Left hindlimb (tissue), 1 donor: Measurements from ENCODE around the gene GSK3B.
"Not testable (repeated sequence)": the region's sequence is repeated elsewhere in the genome, so short reads cannot be mapped to it uniquely, and the experiment has no call there.

Experiments used
- DNase-seq: peaks from one replicate; pipeline ENCODE4 v3.0.0-alpha.2; 2018

GSK3B gene

DNA sequence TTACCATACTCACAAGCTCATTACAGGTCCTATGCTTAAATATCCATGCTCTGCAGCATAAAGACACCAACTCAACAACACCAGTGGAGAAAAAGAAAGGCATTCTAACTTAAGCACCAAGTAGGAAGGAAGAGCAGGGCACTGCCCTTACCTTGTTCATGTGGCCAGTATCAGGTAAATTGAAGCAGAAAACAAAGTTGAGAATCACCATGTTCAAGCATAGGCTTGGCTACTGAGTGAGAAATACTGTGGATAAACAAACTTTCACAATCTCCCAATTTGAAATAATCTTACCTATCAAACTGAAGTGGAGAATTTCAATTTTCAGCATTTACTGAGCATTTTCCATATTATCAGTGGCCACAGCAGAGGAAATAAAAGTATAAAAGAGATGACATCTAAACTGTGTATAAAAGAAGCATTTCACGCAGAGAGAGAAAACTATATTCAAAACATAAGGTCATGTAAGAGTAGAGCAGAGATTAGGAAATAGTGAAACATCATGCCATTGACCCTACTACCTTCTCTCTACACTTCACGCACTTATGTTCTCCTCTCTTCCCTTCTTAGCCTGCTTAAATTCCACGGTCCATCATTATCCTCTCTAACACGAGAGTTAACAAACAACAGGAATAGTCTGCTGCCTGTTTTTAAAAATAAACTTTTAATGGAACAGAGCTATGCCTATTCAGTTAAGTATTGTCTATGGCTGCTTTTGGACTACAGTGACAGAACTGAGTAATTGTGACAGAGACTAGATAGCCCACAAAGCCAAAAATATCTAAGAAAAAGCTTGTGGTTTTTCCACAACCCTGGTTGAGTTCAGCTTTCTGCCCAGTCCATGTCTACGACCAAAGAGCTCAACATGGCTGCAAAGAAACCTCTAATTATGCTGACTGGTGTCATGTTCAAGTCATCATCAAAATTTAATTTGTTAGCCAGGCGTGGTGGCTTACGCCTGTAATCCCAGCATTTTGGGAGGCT lies 169.8 kb downstream of the GSK3B start:
- no peak for DNase-seq

DNA sequence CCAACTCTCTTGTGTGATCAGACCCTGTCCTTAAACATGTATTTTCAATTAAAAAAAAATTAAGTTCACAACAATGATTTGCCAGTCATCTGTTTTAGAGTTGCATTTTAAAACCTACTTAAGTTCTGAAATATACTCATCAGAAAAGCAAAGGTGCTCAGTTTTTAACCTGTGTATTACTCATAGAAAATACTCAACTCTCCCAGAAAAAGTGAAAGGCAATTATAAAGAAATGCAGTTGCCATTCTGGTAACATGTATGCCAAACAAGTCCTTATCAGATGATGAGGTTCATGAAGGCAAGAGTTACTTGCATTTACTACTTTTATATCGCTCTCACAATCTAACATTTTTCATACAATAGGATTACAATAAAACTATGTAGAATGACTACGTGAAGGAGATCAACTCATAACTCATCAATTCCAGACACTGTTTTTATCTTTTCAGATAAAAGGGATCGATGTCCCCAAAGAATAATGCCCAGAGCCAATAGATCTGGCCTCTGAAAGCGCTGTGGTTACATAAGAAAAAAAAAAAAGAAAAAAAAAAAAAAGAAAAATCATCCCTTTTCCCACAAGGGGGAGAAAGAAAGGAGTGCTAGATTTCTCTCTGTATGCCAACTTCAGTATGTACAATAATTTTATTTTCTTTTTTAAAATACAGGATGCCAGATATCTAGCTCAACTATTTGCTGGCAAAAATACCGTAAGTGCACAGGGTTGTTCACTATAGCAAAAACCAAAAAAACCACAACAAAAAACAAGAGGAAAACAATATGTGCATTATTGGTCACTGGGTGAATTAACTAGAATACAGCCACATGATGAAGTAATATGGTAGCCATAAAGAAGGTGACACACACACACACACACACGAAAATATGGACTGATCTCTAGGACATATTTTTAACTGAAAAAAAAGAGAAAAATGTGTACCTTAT lies 175.0 kb downstream of the GSK3B start:
- no peak for DNase-seq

DNA sequence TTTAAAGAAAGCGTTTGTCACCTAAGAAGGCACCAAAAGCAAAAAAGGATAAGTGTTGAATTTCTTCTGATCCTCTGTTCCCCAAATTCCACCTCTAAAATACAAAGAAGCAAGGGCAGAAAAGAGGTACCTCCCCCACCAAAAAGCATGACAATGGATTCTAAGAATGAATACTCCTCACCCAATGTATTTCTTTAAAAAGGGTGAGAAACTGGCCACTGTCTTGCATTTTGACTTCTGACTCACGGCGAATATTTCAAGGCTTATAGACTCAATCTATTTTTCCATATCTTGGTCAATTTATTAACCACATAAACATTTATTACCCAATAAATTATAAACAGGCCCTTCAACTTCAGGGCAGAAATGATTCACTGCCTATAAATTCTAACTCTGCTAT lies 181.2 kb downstream of the GSK3B start:
- DNase-seq: no peak

DNA sequence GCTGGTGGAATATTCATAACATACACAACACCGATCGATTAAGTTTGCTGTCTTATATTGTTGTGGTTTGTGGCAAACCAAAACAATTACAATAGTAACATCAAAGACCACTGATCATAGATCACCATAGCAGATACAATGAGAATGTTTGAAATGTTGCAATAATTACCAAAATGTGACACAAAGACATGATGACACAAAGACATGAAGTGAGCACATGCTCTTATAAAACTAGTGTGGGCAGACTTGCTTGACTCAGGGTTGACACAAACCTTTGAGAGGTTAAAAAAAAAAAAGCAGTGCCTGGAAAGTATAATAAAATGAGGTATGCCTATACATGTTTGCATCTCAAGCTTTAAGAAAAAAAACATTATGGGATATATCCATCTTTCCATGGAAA lies 182.0 kb downstream of the GSK3B start:
- no peak for DNase-seq

DNA sequence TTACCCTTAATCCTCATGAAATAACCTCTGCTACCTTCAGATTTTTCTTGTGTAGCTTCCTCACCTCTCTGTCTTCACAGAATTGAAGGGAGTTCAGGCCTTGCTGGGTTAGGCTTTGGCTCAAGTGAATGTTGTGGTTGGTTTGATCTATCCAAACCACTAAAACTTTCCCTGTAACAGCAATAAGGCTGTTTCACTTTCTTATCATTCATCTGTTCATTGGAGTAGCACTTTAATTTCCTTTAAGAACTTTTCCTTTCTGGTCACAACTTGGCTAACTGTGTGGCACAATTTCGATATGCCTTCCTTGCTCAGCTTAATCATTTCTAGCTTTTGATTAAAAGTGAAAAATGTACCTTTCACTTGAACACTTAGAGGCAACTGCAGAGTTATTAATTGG lies 182.5 kb downstream of the GSK3B start:
- DNase-seq: no peak

DNA sequence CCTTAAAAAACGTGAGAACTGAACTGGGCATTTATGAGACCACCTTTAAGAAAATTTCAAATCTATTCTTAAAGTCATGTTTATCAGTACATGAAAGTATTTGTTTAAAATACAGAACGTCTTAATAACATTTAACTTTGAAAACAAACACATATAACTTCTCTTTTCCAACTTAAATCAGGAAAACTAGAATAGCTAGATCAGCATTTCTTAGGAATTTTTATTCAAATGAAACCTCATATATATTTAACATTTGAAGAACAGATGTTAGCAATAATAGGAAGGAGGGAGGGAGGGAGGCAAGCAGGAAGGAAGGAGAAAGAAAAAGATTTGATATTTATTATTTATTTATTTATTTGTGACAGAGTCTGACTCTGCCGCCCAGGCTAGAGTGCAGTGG lies 192.2 kb downstream of the GSK3B start:
- no peak for DNase-seq

DNA sequence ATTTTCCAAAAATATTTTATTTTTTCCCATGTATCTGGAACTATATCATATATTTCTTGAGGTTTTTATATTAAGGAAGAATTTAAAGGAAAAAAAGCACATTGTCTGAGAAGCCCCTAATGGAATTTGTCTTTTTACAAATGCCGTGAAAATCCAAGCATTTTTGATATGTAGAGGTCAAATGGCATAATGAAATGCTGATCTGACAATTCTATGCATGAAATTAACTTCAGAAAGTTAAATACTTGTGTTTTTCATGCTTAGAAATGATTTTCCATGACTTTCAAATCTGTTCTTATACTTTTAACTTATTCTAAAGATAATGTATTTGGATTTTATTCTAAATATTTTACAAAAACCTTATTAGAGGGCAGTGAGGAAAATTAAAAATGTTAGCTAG lies 193.1 kb downstream of the GSK3B start:
- no peak for DNase-seq

DNA sequence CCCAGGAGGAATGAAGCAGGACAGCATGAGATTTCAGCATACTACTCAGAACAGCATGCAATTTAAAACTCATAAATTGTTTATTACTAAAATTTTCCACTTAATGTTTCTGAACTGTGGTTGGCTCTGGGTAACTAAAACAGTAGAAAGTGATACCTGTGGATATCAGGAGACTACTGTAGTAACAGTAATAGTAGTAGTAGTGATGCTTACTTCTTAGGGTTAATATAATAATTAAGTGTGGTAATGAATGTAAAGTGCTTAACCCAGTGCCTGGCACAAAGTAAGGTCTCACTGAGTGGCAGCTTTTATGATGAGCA lies 195.1 kb downstream of the GSK3B start:
- DNase-seq: no peak

DNA sequence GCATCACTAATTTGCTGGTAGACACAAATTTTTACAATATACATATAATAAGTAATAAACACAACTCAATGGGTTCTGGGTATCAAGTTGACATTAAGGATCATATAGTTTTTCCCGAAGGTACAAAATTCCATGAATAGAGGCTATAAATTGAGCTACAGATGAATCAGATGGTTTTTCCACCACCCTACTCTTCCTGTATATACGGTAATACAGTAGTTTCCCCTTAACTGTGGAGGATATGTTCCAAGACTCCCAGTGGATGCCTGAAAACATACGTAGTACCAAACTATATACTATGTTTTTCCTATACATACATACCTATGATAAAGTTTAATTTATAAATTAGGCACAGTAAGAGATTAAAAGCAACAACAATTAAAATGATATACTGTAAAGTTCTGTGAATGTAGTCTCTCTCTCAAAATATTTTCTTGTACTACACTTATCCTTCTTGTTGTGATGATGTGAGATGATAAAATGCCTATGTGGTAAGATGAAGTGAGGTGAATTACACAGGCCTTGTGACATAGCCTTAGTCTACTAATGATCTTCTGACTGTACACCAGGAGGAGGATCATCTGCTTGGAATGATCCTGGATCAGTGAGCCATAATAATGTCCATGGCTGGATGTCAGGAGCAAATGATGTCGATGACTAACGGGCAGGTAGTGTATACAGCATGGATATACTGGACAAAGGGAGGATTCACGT lies 195.6 kb downstream of the GSK3B start:
- DNase-seq: no peak

DNA sequence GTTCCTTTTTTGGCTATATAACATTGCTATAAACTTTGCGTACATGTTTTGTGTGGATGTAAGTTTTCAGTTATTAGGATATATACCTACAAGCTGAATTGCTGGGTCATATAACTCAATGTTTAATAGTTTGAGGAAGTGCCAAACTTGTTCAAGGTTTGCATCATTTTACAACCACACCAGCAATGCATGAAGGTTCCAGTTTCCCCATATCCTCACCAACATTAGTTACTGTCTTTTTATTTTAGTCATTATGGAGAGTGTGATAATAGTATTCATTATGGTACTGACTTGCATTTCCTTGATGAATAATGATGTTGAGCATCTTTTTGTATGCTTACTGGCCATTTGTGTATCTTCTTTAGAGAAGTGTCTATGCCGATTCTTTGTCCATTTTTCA lies 200.1 kb downstream of the GSK3B start:
- DNase-seq: no peak

DNA sequence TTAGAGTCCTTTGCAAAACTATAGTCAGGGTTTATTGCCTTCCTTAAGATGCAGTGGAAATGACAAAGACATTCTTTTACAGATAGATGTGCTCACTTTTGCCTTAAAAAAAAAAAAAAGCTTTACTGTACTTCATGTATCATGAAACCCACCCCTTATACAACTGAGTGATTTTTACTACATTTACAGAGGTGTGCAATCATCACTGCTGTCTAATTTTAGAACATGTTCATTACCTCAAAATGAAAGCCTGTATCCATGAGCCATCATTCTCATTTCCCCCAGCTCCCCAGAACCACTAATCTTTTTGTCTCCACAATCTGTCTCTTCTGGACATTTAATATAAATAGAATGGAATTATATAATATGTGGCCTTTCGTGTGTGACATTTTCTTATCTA lies 200.5 kb downstream of the GSK3B start:
- no peak for DNase-seq

DNA sequence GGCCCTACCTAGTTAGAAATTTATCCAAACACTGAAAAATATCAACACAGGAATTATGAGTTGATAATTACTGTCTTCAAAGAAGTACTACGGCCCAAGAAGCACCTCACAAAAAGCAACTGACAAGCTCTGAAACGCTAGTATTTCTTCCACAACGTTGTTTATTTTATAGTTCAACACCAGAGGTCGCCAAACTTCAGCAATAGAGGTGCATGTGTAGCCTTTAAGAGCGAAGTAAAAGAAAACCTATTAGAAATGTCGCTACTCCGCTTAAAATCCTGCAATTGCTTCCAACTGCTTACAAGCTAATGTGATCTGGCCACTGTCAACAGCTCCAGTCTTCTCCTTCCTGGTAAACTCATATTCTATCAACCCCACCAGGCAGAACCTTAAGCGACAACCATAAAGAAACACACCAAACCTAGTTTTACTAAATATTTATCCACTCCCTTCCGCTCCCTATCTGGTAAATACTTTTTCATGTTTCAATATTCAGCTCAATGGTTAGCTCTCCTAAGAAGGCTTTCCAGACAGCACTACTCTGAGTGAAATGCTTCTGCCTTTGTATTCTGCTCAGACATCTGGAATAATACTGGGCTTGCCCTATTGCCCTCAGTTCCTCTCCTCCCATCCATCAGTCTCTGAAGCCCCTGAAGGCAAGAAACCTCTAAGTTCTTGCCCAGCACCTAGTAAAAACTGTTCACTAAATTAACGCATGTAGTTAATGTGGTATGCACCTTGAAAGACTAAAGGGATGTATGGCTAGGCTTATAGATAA lies 202.1 kb downstream of the GSK3B start:
- peak; percentile 37 for DNase-seq

DNA sequence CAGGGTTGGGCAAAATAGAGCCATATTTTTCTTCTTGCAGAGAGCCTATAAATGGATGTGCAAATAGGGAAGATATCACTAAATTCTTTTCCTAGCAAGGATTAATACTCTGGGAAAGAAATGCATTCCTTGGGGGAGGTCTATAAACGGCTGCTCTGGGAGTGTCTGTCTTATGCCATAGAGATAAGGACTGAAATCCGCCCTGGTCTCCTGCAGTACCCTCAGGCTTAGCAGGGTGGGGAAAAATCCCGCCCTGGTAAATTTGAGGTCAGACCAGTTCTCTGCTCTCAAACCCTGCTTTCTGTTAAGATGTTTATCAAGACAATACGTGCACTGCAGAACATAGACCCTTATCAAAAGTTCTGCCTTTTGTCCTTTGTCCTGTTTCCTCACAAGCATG lies 205.6 kb downstream of the GSK3B start:
- not testable (repeated sequence) for DNase-seq

DNA sequence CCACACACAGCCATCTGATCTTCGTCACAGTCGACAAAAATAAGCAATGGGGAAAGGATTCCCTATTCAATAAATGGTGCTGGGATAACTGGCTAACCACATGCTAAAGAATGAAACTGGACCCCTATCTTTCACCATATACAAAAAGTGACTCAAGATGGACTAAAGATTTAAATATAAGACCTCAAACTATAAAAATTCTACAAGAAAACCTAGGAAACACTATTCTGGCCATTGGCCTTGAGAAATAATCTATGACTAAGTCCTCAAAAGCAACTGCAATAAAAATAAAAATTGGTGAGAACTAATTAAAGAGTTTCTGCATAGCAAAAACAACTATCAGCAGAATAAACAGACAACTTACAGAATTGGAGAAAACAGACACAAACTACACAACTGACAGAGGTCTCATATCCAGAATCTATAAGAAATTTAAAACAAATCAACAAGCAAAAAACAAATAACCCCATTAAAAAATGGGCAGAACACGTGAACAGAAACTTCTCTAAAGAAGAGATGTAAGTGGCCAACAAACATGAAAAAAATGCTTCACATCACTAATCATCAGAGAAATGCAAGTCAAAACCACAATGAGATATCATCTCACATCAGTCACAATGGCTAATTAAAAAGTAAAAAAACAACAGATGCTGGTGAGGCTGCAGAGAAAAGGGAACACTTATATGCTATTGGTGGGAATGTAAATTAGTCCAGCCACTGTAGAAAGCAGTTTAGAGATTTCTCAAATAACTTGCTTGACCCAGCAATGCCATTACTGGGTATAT lies 208.3 kb downstream of the GSK3B start:
- no peak for DNase-seq

DNA sequence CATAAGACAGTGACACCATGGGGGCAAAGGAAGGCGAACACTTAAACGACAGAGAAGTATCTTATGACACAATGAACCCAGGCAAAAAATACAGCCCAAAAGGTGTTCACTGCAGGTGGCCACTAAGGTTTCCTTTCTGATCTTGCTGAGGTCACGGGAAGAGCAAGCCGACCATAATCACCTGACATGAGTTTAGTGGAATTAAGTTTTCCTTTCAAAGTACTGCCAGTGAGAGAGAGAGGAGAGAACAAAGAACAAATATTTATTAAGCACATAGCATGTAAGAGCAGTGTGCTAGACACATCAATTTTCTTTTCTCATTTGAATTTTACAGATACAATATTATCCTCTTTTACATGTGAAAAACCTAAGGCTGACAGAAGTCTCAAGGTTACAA lies 210.1 kb downstream of the GSK3B start:
- DNase-seq: no peak

DNA sequence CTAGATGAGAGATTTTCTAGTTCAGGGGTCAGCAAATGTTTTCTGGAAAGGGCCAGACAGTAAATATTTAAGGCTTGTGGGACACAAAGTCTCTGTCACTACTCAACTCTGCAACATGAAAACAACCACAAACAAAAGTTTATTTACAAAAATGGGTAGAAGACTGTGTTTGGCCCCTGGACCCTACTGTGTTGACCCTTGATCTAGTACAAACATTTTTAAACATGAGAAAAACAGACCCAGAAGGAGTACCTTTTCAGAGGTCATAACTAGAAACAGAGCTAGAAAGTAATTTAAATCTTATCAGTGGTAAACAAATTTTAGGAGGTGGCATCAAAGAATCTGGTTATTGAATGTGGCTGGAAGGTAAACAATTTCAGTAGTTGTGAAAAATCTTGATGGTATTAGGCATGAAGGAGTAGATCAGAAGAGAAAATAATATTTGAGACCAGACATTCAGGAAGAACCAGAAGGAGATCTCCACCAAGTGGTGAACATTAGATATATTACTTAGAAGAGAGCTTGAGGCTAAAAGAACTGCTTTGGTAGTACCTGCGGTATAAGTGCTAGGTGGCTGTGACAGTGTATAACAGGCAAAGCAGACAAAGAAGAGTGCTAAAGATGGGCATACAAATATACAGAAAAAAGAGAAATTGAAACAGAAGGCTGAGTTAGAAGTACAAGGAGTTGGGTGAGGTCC lies 210.6 kb downstream of the GSK3B start:
- DNase-seq: no peak

DNA sequence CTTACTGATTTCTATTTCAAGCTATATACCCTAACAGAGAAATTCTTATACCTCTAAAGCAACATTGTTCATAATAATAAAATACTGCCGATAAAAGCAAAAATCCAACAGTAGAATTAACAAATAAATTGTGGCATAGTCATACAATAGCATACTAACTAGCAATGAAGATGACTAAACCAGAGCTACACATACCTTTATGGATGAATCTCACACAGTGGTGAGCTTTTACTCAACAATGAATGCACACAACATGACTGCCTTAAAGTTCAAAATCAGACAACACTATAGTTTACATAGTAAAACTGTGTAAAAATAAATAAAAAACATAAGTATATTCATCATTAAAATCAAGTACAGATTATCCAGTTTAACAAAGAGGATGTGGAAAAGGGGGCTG lies 213.3 kb downstream of the GSK3B start:
- DNase-seq: no peak

DNA sequence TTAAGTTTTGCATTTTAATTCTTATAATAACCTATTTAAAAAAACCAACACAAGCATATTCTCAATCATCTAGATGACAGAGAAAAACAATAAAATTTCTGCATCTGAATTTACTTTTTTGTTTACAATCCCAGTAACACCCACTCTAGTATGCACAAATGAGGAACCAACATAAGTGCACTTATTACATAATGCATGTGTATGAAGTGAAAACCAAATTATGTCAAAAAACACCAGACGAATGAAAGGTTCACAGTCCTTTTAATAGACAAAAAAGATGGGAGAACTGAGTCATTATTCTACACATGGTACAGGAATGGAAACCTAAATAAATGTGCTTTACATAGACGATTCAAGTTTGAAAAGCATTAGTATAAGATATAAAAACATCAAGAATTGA lies 220.6 kb downstream of the GSK3B start:
- DNase-seq: no peak

DNA sequence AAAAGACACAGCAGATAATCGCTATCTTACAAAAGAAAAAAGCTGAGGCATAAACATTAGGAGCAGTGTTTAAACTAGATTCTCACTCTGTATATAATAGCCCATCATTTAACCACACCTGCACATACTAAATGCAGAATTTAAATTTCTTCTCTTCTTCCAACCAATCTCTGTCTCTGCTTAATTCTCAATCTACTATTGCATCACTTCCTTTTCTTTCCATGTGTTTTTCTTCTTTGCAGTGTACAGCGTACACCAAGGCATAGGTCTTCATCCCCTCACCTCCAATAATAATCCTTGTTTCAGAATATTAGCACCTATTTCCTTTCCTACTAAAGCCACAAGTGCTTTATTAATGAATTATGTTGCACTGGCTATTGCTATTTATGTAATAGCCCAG lies 221.5 kb downstream of the GSK3B start:
- no peak for DNase-seq

DNA sequence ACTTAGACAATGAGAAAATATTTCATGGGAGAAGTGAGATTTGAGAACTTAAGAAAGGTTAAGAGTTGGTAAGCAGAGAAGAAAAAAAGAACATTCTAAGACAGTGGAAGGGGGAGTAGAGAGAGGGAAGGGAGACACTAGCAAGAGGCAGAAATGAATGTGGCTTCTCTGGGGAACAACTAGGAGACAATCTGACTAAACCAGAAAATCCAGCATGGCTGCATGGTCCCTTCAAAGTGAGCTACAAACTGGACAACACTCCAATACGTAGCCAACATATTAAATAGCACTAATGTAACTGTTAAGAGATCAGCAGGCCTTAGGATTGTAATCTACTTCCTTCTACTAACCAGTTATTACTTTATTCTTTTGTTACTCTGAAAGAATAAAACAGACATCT lies 222.7 kb downstream of the GSK3B start:
- no peak for DNase-seq

DNA sequence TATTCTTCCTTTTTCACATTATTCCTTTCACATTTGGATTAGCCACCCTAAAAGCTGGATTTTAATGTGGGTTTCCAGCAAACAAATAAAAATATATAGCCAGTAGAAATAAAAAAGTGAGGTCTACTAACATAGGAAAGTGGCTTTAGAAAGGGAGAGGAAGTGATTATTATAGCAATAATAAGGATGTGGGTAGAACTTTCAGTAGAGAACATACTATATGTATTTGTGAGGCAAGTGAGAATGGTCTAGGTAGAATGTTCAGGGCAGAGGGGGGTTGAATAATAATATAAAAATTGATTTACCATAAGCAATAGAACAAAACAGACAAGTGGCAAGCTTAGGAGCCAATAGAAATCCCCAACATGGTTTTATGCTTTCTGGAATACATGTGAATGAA lies 223.7 kb downstream of the GSK3B start:
- no peak for DNase-seq
